DMS153 treated with DMSO at 0.1 percent for 48 hours (cell line): ENCODE results near the gene CYP19A1.

Experiments used
- DNase-seq: peaks from one replicate; lab custom pipeline; 2025; ENCODE audit not compliant: unreplicated experiment; lab: John Stamatoyannopoulos, UW

Gene CYP19A1

DNA sequence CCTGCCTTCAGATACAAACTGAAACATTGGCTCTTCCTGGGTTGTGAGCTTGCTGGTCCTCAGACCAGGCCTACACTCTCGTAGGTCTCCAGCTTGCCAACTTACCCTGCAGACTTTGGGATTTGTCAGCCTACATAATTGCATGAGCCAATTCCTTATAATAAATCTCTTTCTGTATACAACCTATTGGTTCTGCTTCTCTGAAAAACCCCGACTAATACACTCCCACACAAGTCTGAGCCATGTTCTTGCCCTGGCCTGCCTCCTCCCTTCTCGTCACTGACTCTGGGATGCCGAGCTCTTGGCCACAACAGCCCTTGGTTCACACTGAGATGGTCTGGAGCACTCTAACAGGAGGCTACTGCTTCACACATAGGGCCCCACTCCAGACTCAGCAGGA, 9.5 kb downstream of the CYP19A1 start:
- no peak for DNase-seq

DNA sequence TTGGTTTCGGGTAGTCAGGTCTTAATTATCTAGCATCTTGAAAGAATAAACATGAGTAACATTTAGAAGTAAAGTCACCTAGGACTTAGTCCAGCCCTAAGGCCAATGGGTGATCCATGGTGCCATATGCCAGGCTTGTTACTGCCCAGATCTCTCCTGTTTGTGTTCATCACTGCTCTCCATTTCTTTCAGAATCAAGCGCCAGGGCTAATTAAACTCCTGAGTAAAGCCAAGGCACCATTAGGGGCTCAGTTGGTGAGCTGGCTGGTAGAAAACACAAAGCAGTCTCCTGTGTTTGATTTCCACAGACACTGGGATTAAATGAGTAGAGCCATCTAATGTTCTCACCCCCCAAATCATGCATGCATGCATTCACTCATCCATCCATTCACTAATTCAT, 11.3 kb downstream of the CYP19A1 start:
- no peak for DNase-seq

DNA sequence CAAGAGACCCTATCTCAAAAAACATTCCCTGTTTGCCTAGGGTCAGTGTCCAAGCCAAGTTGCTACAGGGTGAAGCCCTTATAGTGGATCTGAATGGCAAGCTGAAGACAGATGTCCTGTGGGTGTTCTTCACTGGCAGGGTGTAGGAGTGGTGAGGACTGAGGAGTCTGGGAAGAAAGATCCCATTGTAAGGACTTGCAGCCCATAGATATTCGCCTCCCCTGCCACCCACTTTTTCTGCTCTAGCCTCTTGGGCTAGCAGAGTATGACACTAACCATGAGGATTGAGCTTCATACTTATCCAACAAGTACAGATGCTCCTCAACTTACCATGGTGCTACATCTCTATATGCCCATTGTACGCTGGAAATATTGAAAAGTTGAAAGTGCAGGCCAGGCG, 13.2 kb downstream of the CYP19A1 start:
- no peak for DNase-seq

DNA sequence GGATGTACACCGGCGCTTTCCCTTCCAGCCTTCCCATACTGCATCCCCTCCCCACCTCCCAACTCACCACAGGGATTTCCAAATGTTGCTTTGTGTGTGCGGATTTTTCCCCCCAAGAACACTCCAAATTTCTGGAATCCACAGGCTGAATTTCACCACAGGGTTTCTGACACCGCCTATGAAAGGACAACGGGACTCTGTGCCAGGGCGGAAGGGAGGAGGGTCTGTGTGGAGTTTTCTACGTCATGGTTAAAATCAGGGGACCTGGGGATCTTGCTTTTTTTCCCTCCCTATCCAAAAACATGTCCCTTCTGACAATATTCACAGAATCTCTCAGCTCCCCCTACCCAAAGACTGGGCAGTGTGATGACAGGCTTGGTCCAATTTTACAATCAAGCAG, 14.6 kb downstream of the CYP19A1 start:
- no peak for DNase-seq

DNA sequence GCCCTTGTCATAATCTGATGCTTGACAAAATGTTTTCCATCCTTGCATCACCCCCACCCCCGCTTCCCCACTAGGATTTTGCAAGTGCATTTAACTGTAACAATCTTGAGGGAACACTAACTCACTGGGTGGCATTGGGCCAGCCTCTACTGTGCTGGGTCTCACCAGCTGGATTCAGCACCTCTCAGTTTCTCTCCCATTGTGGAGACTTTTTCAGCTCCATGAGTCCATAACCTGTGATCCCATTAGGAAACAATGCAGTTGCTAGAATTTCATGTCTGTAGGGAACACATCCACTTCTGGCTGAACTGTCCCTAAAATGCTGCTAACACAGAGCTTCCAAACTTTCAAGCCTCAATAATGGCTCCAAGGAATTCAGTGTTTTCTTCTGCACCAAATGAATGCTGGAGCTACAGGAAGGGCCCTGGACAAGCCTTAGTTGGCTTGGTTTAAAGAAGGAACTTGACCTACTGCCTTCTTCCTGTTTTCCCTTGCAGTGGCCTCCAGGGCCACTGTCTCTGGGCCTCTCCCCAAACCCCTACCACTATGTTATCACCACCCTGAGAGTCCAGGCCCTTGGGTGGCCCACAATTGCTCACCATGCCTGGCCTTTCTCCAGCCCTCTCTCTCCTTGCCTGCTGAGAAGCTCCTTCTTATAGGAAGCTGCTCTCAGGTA, 15.6 kb downstream of the CYP19A1 start:
- no peak for DNase-seq

DNA sequence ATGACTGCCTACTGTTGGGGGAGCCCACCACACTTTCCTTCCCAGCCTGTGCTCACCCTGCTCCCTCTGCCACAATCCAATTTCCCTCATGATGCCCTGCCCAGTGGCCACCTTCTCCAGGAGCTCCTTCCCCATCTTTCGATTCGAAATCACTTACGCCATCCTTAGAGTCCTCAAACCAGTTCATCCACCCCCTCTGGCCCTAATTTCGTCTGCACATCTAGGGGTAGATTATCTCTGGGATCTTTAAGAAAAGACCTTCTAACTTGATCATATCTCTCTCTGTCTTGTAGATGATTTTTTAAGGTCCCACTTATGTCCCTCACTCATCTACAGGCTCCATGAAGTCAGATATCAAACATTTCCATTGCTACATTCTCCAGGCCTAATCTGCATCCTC, 17.1 kb downstream of the CYP19A1 start:
- DNase-seq = no peak

DNA sequence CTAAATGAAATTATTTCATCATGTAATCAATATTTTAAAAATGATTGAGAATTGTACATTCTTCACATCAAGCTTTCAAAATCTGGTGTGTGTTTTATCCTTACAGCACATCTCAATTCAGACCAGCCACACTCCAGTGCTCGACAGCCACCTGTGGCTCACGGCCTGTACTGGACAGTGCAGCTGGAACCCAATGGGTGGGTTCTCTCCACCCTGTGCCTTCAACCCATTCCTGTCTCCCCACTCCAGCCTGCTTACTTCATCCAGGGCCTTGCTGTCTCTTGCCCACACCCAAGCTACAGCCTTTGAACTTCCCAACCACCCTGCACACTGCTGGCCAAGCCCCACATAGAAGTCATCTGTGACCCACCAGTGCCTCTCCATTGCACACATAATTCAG, 17.6 kb downstream of the CYP19A1 start:
- DNase-seq = no peak

DNA sequence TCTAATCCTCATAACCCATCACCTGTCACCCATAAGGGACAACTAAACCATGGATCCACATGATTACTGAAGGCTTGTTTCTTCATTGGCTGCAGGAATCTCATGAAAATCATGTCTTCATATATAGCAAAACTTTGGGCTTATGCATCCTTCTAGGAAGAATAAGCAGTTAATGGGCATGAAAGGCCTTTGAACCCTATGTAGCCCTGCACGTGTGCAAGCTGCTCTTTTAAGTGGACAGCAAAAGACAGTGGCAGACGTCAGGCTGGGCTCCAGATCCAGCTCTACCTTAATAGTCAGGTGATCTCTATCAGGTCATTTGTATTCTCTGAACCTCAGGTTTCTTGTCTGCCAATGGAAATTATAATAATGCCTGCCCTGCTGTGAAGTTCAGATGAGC, 18.9 kb downstream of the CYP19A1 start:
- no peak for DNase-seq

DNA sequence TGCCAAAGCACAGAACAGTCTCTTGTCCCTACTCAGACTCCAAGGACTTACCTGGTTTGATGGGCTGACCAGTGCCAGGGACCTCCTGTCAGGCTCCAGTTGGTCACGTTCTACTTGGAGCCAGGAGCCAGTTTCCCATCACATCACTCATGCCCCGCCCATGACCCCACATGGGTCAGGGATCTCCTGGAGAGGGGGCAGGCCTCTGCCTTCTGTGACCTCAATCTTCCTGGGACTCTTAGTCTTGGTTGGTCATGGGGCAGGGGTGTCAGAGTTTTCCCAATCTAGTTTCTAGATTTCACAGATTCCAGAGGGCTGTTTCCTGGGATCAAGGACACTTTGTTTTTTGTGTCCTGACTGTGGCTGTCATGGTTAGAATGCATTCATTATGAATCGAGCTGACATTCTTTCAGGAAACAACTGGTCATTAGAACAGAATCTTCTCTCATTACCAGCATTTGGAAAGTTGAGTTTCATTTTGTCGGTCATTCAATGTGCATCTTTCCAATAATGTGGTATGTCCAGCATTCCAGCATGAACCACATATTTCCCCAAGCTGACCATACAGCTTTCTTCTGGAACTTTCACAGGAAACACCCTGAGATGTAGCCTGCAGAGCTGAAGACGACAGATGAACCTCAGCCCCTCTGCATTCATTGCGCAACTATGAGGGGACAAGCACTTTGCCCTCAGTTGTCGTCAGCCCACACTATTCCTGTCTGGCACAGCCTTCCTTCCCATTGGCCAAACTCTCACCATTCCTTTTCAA, 19.8 kb downstream of the CYP19A1 start:
- no peak for DNase-seq

DNA sequence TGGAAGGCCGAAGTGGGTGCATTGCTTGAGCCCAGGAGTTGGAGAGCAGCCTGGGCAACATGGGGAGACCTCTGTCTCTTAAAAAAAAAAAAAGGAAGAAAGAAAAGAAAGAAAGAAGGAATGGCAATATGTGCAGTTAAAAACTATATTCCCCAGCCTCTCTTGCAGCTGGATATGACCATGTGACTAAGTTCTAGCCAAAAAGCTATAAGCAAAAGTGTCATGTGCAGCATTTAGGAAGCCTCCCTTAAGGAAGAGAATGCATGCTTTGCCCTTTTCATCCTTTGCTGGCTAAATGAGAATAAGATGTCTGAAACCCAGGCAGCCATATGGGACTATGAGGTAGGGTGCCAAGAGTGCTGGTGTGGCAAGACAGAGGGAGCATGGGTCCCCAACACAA, 21.8 kb downstream of the CYP19A1 start:
- DNase-seq = no peak

DNA sequence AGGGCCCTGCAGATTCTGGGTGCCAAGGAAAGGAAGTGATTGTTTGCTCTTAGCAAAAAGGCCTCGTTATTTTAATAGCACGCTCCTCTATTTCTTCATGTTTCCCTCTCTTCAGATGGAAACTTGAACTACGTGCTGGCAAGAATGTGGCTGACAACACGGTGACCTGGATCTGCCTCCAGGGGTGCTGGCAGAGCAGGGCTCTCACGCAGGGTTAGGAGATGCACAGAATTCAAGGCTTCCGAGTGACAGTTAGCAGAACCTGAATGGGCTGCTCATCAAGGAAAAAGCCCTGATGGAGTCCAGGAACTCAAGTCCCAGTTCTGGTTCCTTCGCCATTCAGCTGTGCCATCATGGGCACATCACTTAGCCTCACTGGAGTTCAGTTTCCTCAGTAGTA, 22.7 kb downstream of the CYP19A1 start:
- DNase-seq = no peak

DNA sequence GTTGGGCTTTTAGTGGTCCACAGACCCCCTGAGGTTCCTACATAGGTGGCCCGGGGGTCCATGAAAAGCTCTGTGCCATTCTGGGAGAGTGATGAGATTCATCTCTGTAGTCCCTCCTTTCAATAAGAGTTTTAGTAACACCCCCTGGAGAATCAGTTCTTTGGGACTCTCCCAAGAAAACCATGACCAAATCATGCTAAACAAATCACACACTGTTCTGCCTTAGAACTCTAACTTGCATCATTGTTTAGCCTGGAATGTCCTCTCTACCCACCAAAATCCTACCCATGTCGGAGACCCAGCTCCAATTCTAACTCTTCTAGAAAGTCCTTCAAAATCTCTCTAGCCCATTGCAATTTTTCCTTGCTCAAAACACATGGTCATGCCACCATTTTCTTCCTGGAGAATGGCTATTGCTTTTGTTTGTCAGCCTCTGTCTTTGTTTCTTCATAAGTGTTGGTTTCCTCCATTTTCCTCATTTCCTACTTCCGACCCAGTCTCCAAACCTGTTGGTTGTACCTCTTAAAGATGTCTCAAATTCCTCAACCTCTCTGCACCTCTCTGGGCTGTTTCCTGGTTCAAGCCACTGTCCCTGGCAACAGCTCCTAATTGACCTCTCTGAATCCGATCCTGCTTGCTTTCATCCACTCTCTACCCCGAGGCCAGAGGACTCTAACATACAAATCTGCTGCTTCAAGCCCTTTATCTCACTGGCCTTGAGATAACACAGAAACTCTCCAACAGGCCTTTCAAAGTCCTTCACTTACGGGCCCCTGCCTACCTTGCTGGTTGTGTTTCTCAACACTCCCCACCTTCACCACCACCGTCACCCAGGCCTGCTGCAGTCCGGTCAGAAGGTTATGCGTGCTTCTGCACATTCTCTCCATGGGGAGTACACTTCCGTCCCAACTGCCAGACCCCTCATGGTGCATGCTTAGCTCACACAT, 23.7 kb downstream of the CYP19A1 start:
- DNase-seq = no peak

DNA sequence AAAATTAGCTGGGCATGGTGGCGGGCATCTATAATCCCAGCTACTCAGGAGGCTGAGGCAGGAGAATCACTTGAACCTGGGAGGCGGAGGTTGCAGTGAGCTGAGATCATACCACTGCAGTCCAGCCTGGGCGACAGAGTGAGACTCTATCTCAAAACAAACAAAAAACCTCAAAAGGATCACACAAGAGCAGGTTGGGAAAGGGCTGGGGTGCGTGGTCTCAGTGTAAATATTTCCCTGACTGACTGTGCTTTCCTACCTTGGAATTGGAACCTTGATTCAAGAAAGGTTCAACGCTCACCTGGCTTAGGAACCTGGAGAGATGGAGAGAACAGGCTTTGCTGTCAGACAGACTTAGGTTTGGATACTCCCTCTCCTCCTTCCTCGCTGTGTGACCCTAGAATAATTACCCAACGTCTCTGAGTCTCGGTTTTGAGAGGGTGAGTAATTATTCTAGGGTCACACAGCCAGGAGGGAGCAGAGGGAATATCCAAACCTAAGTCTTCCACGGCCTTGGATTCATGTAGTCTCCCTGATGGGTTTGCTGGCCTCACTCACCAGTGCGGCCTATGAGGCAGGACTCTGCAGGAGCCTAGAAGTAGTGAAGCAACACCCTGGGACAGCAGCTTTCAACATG, 24.6 kb downstream of the CYP19A1 start:
- DNase-seq = no peak

DNA sequence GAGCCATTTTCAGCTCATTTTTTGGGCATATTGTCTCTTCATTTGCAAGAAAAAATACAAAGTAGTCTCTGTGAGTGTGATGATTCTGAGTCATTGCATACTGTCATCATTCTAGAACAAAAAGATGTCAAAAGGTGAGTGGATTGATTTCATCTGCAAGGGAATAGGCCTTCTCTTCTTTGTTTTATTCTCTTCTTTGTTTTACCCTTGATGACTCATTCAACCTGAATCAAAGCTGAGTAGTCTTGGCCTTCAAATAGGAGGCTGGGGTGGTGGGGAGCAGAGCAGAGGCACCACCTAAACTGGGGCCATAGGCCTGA, 25.4 kb downstream of the CYP19A1 start:
- DNase-seq = no peak

DNA sequence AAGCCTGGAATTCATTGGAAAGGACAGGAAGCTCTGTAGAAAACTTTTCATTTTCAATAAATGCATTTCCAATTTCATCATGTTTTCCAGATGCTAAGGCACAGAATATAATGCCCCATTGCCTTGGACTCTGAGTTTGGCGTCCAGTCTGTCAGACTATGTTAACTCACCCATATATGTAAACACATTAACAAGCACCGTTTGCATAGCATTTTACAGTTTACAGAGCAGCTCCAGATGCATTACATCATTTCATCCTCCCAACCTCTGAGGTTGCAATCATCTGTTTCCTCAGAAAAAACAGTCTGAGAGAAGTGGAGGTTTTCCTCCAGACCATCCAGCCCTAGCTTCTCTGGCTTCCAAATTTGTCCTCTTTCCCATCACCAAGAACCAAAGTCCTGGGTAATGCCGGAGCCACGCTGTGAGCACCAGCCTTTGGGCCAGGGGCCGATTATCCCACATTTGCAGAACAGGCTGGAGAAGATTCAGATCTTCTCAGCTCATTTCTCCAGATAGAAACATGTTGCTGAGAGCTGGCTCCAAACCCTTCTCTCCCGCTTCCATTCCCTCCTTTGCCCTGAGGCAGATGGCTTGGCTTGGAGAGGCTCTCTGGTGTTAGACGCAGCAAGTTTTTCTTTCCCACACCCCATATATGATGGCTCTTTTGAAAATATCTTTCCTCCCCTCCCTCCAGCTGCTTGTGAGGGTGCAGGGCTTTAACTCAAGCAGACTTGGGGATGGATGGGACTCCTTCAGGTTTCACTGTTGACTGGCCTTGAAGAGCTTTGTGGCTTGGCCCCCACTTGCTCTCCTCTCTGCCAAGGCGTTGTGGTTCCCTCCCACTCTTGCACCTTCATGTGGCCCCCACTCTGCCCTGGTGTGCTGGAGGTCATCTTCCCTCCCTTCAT, 26.0 kb downstream of the CYP19A1 start:
- no peak for DNase-seq

DNA sequence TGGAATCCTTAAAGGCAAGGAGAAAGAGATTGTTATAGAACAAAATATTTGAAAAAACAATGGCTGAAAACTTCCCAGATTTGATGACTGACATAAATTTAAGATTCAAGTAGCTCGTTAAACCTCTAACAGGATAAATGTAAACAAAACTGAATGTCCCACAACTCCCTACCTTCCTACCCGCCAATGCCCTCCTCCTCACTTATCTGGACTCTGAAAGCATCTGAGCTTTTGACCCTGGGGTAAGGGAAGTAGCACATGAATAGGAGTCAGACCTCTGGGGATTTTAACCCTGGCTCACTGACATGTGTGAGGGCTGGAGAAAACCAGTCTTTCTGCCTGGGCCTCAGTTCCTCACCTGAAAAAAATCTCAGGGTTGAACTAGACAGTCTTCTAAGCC, 26.9 kb downstream of the CYP19A1 start:
- no peak for DNase-seq

DNA sequence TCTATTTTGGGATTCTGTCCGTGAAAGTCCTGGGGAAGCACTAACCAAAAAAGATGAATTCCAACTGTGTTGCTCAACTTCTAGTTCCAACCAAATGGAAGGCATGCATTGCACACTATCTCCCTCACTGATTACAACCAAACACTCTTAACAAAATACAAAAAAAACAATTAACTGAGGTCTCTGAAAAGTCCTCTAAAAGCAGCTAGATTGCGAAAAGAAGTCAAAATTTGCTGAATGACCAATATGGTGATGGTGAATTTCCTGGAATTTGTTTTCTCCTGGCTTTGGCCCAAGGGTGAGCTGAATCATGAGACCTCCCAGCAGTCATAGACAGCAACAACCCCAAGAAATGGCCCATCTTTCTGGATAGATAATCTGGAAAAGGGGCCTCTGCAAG, 28.3 kb downstream of the CYP19A1 start:
- no peak for DNase-seq

DNA sequence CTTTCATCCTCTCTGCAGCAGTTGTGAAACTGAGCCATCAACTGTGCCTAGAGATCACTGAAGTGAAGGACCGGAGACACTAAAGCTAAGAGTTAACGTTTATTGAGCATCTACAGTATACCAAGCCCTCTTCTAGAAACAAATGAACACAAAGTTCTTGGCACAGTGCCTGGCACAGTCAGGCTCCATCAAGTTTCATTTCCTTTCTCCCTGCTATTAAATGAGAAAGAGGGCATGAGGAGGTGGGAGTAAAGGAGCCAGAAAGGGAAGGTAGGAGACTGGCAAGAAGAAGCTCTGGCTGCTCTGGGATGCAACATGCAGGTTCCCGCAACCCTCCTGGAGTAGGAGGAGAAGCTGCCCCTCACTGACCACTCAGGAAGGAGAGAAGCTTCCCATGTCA, 30.6 kb downstream of the CYP19A1 start:
- no peak for DNase-seq

DNA sequence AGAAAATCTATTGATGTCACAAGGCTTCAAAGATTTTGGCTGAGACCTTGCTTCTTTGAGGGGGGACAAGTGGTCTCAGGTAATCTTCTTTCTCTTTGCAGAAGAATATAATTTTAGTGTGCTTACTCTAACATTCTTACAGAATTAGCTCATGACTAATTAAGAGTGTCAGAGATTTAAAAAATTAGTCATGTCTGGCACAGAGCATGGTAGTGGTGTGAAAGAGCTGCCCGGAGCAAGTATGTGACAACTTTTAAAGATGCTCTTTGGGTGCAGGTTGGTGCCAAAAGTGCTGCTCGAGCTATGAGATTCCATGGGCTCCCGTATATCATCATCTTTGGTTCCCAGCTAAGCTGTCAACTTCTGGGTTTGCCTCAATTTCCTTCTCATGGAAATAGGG, 31.1 kb downstream of the CYP19A1 start:
- no peak for DNase-seq

DNA sequence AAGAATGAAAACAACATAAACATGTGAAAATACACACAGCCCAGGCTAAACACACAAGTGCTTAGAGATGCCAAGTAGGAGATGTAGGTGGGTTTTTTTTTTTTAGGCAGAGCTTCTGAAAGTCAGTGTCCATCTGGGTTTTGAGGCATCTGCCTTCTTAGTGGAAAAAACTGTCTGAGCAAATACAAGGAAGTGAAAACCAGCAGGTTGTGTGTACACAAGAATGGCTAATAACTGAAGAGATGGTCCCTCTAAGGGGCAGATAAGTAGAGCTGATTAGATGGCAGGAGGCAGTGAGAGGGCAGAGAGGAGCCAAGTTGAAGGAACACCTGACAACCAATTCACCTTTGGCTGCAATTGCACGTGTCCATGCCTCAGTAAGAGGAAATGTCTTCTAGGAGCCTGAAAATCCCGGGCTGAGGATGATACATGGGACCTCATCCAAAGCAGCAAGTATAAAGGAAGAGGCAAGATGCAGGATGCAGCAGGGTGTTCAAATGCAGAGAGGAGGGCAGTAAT, 34.9 kb downstream of the CYP19A1 start:
- no peak for DNase-seq
